ENCODE data around the gene JARID2. TPM values are rescaled to one million over a fixed set of nuclear protein-coding genes. Genes with fewer than 3 reads are reported as not detected.
A peak's percentile ranks its signal among the peaks of the same experiment; 100 is the strongest.

Gene JARID2
- total RNA-seq, 1 experiment from 2014 or later: 11.7 TPM

GRCh38 chr6:15264412-15264811 lies 18.5 kb downstream of the JARID2 start:
- no peak for DNase-seq (ENCODE audit: low read depth)

- no peak for DNase-seq (ENCODE audit: low read depth)
Measured at GRCh38 chr6:15264902-15265761, 19.3 kb downstream of the JARID2 start.

GRCh38 chr6:15265787-15266186 lies 19.9 kb downstream of the JARID2 start:
- no peak for DNase-seq (ENCODE audit: low read depth)

- no peak for DNase-seq (ENCODE audit: low read depth)
Measured at GRCh38 chr6:15266423-15266996, 20.6 kb downstream of the JARID2 start.

GRCh38 chr6:15267221-15267620 lies 21.4 kb downstream of the JARID2 start:
- no peak for DNase-seq (ENCODE audit: low read depth)

GRCh38 chr6:15268137-15268908 lies 22.5 kb downstream of the JARID2 start:
- DNase-seq (ENCODE audit: low read depth): no peak

- DNase-seq (ENCODE audit: low read depth): no peak
Measured at GRCh38 chr6:15269011-15269410, 23.1 kb downstream of the JARID2 start.

- no peak for DNase-seq (ENCODE audit: low read depth)
Measured at GRCh38 chr6:15269619-15270018, 23.8 kb downstream of the JARID2 start.

GRCh38 chr6:15270402-15270801 lies 24.5 kb downstream of the JARID2 start:
- no peak for DNase-seq (ENCODE audit: low read depth)

GRCh38 chr6:15272562-15272961 lies 26.7 kb downstream of the JARID2 start:
- no peak for DNase-seq (ENCODE audit: low read depth)

GRCh38 chr6:15274692-15275387 lies 29.0 kb downstream of the JARID2 start:
- no peak for DNase-seq (ENCODE audit: low read depth)

- no peak for DNase-seq (ENCODE audit: low read depth)
Measured at GRCh38 chr6:15276036-15276985, 30.4 kb downstream of the JARID2 start.

- DNase-seq (ENCODE audit: low read depth): no peak
Measured at GRCh38 chr6:15279047-15279661, 33.3 kb downstream of the JARID2 start.

GRCh38 chr6:15280028-15280427 lies 34.2 kb downstream of the JARID2 start:
- DNase-seq (ENCODE audit: low read depth): no peak

- DNase-seq (ENCODE audit: low read depth): no peak
Measured at GRCh38 chr6:15280961-15281360, 35.1 kb downstream of the JARID2 start.

GRCh38 chr6:15282334-15282733 lies 36.5 kb downstream of the JARID2 start:
- DNase-seq (ENCODE audit: low read depth): no peak

- no peak for DNase-seq (ENCODE audit: low read depth)
Measured at GRCh38 chr6:15283986-15284361, 38.1 kb downstream of the JARID2 start.

GRCh38 chr6:15284743-15285142 lies 38.9 kb downstream of the JARID2 start:
- DNase-seq (ENCODE audit: low read depth): peak; percentile 19

- DNase-seq (ENCODE audit: low read depth): no peak
Measured at GRCh38 chr6:15285682-15286294, 39.9 kb downstream of the JARID2 start.
